ENCODE measurements around the gene SYCE1.
"Not testable (repeated sequence)": the region's sequence is repeated elsewhere in the genome, so short reads cannot be mapped to it uniquely, and the experiment has no call there.

Gene SYCE1, protein sequence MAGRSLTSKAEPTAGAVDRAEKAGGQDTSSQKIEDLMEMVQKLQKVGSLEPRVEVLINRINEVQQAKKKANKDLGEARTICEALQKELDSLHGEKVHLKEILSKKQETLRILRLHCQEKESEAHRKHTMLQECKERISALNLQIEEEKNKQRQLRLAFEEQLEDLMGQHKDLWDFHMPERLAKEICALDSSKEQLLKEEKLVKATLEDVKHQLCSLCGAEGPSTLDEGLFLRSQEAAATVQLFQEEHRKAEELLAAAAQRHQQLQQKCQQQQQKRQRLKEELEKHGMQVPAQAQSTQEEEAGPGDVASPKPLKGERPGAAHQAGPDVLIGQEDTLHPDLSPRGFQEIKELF

DNA sequence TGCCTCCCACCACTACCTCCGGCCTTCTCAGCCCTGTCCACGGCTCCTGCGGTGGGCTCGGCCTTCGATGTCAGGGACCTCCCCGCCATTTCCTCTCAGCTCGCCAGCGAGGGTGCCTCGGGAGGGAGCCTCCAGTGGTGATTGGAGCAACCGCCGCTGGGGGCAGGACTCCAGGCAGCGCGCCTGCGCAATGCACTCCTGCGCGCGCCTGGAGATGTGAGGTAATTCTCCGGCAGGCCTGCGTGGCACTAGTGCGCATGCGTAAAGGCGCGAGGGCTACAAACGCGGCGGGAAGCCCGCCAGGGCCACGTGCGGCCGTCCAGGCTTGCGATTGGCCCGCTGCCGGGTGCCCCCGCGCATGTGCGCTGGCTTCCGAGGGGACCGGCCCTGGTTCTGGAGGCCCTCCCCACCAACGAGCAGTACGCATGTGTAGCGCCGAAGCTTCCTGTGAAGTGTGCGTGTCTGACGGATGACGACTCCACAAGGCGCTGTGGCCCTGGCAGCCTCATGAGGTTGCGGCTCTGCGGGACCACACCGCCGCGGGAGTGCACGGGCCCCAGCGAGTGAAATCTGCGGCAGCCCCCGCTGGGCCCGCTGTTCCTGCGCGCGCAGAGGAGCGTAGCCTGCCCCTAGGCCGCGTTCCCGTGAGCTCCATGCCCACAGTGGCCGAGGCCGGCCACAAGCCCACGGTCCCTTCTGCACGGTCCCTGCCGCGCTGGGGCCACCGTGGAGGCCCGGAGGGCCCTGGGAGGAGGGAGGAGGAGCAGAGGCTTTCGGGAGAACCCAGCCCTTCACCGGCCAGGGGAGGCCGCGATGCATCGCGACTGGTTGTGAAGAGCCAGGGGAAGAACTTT, at the start of gene SYCE1:
TSS of gene SYCE1 (minus strand) at position 143 of the 854 bp plus-strand sequence. CDS start at position 89, 54 bp downstream.
- no peak for DNase-seq

DNA sequence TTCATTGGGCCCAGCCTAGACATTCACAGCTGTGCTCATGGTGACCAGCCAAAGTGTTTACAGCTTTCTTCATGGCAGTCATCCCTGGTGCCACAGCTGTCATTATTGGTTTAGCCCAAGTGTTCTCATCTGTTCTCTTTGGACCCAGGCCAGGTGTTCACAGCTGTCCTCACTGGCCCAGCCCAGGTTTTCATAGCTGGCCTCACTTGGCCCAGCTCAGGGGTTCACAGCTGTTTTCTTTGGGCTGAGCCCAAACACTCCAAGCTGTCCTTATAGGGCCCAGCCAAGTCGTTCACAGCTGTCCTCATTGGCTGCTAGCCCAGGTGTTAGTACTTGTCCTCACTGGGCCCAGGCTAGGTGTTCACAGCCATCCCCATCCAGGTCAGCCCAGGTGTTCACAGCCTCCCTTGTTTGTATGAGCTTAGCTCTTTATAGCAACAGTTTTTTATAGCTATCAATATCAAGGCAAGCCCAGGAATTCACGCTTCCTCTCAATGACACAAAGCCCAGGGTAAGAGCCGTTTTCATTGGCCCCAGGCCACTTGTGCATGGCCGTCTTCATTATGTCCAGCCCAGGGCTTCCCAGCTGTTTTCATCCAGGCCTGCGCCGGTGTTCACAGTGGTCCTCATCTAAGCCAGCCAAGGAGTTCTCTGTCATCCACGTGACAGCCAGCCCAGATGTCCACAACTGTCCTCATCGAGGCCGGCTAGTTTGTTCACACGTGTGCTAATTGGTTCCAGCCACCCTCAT, 49.6 kb upstream of the SYCE1 start:
- peak; percentile 4 for DNase-seq

DNA sequence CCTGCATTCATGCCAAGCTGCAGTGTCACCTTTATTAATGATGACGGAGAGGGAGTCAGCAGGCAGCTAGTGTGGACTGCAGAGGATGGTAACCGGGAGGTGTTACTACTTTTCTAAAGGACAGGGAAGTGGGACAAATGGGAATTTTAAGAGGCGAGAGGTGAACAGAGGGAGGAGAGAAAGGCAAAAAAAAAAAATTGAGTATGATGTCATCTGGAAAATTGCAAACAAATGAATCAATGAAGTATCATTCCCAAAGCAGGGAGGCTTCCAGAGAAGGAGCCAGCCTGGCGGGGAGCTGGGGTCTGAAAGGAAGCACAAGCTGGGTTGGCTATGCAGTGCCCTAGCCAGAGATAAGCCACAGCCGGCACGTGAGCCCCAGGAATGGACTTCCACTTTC, 48.3 kb upstream of the SYCE1 start:
- DNase-seq = no peak

DNA sequence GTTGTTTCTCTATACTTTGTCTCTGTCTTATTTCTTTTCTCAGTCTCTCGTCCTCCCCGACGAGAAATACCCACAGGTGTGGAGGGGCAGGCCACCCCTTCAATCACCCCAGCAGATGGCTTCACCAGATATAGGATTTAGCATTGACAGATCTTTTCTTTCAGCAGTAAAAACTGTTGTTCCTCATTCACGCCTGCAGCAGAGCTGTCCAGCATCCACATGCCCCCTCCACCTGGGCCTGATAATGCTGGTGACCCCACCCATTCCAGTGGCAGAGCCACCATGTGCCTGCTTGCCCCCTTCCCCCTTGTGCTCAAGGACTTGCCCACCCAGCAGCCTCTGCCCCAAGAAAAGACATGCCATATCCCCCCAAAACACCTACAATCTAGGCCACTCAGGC, 45.7 kb upstream of the SYCE1 start:
- DNase-seq = no peak

DNA sequence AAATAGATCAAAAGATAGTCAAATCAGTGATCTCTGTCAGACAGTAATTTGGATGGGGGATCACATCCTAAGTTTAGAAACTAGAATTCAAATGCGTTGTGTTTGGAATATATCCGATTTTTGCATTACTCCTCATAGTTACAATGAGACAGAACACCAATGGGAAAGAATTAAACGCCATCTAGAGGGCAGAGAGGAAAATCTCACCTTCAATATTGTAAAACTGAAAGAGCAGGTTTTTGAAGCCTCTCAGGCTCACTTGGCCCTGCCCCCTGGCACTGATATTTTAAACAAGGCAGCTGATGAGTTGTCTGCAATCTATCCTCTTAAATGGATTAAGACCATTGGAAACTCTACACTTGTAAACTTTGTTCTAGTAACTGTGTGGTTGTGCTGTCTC, 43.5 kb upstream of the SYCE1 start:
- peak; percentile 44 for DNase-seq

DNA sequence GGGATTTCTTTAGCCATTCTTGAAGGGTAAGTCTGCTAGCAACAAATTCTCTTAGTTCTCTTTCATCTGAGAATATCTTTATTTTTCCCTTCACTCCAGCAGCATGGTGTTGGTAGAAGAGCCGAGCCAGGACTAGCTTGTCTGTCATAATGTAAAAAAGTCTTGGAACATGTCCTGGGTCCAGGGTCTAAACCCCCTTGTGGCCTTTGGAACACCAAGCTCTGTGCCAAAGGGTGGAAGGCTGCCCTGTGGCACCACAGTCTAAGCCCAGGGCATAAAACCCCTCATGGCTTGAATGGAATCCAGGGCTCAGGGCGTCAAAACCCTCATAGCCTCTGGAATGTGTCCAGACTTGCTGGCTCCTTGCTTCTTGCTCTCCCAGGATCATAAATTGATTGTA, 38.1 kb upstream of the SYCE1 start:
- not testable (repeated sequence) for DNase-seq

DNA sequence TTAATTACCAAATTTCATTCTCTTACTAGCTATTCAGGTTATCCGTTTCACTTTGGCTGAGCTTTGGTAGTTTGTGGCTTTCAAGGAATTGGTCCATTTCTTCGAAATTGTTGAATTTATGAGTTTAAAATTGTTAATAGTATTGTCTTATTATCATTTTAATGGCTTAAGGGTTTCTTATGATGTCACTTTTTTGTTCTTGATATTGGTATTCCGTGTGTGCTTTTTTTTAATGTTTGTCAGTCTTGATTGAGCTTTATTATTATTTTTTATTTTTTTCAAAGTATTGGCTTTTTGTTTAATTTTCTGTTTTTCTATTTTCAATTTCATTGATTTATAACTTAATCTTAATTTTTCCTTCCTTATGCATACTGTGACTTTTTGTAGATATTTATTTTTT, 35.3 kb upstream of the SYCE1 start:
- no peak for DNase-seq

DNA sequence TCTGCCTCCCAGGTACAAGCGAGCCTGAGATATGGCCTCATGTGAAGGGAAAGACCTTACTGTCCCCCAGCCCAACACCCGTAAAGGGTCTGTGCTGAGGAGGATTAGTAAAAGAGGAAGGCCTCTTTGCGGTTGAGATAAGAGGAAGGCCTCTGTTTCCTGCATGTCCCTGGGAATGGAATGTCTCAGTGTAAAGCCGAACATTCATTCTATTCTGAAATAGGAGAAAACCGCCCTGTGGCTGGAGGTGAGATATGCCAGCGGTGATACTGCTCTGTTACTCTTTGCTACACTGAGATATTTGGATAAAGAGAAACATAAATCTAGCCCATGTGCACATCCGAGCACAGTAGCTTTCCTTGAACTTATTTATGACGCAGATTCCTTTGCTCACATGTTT, 34.5 kb upstream of the SYCE1 start:
- DNase-seq = not testable (repeated sequence)

DNA sequence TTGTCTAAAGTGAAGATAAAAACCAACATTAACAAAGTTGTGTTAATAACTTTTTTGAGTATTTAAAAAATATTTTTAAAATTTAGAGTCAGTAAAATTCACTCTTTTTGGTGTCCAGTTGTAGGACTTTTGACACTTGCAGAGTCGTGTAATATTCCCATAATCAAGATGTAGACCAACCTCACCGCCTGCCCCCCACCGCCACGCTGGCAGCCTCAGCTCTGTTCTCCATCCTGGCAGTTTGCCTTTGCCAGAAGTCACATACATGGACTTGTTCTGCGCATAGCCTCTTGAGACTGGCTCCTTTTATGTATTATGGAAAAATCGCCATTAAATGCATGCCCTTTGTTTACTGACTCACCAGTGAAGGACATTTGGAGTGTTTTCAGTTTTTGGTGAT, 27.3 kb upstream of the SYCE1 start:
- DNase-seq = no peak

DNA sequence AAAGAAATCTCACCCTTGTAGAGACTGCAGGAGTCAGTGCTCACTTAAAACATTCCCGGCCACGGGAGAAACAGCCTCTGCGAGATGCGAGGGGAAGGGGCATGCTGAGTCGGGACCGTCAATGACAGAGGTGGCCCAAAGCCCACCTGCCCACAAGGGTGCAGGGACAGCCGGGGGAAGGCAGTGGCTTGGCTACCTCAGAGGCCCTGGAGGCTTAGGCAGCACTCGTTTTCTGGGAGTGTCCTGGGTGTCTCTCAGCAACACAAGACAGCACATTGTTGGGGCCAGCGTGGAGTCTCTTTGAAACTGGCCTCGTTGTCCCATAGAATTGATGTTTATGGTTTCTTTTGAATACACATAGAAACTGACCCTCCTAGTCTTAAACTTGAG, 25.6 kb upstream of the SYCE1 start:
- no peak for DNase-seq

DNA sequence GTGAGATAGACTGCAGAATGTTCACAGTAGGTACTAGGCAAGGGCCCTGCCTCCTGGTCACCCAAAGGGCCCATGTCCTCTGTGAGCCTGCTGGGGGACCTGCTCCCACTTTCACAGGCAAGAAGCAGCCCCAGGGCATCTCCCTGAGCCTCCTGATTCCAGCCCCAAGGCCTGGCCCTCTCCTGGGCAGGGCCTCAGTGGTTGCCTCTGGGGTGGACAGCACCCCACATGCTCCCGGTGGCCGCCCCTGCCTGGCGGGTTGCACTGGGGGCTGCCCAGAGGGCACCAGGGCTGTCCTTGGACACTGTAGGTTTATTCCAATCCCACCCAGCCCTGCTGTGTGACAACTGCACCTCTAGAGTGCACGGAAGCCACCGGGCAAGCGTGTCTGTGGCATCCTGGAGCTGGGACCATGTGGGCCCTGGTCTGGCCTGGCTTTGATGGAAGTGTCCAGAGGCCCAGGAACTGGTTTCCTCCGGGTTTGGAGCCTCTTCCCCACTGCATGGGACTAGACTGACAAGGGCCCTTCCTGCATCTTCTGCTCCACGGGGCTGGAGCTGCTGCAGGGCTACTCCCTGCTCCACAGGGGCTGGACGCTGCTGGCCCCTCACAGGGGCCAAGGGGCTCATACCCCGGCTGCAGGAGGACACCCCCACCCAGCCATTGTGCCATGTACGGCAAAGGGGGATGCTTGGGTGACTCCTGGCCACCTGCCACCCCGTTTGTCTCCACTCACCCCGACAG, 25.0 kb upstream of the SYCE1 start:
- DNase-seq = no peak

DNA sequence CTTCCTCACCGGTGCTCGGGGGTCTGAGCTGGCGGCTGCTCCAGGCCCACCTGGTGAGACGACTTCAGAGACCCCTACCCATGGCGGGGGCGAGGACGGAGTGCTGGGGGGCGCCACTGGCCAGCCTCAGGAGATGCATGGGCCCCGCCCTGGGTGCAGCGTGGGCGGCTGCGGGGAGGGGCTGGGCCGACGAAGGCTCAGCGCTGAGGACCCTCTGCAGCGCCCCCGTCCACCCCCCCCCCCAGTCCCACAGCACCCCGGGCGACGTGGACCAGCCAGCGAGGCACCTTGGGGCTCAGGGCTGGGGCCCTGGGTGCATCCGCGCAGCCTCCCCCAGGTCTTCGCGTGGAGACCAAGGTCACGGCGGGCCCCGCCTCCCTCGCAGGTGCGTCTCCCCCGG, 11.7 kb upstream of the SYCE1 start:
- not testable (repeated sequence) for DNase-seq

DNA sequence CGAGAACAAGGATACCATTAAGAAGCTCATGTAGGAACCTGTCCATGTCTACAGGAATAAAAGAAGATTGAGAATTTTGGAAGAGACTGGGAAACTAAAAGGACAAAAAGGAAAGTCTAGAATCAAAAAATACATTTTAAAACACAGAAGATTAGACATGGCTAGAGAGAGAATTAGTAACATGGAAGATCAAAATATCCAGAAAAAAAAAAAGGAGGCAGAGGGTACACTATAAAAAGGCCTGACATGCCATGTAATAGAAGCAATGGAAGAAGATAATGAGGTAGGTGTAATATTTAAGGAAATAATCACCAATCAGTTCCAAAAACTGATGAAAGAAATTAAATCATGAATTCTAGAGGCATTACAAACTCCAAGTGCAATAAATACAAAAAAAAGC, 8.1 kb upstream of the SYCE1 start:
- DNase-seq = not testable (repeated sequence)

DNA sequence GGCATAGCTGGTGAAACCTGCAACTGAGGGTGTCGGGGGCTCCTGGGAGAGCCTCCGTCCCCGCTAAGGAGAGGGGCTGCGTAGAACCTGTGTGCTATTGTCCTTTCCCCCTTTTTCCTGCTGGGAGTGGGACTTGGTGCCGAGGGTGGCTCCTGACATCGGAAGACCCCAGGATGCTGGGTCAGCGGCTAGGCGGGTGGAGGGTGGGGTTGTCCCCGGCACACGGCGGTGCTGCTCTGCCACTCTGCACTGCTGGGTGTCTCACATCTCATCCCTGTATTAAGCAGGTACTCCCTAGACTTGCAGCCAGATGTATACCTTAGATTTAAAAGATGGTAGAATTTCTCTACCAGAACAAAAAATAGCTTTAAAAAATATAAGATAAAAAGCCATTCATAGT, 6.7 kb upstream of the SYCE1 start:
- DNase-seq = not testable (repeated sequence)

DNA sequence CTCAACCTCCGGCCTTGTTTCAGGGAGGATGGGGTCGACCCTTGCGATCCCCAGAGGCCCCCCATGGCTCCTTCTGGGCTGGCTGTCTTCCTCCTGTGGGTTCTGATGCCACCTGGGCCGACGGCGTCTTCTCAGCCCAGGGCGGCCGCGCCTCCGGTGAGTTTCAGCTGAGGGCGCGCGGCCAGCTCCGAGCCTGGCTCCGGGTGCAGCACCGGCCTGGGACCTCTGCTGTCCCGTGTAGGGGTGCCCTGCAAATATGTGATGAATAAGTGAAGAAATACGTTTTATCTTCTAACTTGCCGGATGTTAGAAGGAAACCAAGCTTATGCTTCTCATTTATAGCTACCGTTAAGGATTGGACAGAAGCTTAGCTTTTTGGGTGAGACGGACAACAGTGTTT, 4.4 kb upstream of the SYCE1 start:
- DNase-seq = not testable (repeated sequence)

DNA sequence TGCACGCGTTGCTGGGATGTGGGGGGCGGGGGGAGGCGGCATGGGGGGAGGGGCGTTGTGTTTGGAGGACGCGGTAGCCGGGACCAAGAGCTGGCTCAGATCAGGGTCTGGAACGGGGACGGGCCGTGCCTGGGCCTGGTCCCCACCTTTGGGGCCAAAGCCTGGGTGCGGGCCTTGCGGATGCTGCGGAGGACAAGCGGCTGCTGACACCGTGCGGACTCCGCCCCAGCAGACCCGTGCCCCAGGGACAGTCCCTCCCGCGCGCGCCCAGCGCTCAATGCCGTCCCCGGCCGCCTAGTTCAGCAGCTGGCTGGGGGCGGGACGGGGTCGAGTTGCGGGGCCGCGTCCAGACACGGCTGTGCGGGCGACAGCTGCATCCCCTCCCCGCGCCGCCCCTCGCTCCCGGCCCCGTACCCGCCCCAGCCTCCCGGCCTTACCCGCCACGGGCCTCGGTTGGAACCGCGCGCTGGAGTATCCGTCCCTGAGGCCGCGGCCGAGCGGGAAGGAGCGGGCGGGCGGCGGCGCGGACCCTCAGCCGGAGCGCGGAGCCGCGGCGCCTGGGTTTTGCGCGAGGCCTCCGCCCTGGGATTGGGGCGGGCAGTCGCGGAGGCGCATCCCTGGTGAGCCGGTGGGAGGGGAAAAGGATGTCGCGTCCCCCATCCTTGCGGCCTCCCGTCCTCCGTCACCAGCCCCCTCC, 3.6 kb upstream of the SYCE1 start:
- not testable (repeated sequence) for DNase-seq

DNA sequence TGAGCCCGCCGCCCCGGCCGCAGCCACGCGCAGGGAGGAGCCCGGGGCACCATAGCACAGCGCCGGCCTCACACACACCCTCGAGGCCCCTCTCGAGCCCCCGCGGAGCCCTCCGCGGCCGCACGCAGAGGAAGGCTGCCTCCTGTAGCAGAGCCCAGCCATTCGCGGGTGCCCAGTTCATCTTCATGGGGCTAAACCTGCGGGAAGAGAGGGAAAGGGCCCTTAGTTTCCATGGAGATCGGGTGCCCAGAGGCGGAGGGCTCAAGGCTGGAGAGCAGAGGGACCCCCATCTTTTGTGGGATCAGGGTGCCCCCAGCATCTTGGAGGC, 2.9 kb upstream of the SYCE1 start:
- no peak for DNase-seq

DNA sequence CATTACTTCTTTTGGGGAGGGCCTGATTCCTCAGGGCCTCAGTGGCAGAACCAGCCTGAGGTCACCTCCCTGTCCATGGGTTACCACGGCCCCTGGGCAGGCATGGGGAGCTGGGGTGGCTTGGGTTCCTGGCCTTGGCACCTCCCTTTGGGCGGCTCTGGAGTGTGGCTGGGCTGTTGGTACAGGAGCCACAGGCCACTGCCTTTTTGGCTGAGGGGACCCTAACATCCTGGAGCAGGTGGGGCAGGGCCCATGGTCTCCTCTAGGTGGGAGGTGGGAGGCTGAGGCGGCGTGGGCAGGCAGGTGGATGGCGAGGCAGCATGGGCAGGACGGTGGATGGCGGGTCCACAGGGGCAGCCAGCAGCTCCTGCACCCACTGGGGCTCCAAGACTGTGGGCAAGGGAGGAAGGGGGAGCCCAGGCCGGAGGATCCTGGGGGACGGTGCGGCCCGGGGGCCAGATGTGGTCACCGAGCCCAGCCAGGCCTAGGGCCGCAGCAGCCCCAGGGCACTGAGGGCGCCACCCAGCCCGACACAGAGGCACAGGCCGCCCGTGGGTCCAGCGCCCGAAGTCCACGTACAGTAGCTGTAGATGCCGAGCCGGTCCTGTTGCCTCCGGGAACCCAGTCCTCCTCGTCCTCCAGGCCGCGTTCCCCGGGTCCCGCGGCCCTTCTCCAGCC, 2.4 kb upstream of the SYCE1 start:
- no peak for DNase-seq

DNA sequence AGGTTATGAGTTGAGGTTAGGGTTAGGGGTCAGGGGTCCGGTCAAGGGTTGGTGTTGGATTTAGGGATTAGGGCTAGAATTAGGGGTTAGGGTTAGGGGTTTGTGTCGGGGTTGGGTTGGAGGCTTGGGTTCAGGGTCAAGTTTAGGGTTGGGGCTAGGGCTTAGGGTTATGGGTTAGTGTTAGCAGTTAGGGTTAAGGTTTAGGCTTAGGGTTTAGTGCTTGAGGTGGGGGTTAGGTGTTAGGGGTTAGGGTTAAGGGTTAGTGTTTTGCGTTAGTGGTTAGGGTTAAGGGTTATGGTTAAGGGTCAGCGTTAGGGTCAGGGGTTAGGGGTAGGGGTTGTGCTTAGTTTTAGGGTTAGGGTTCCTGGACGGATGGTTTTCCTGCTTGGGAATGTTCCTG, 1.7 kb upstream of the SYCE1 start:
- DNase-seq = no peak

DNA sequence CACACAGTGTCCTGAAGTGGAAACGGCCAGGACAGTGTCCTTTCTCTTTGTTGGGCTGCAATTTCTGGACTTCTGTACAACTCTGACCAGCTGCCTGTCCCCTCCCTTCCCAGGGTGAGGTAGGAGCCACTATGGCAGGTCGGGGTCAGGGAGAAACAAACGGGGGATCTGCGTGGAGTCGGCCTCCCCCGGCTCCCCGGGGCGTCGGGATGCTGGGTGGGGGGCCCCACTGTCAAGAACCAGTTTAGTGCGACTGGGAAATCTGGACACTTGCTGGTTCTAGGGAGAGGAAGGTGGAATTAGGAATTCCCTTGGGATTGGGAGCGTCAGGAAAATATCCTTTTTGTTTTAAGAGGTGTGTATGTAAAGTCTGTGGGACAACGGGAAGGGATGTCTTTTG, 567 bp downstream of the SYCE1 start:
- no peak for DNase-seq

DNA sequence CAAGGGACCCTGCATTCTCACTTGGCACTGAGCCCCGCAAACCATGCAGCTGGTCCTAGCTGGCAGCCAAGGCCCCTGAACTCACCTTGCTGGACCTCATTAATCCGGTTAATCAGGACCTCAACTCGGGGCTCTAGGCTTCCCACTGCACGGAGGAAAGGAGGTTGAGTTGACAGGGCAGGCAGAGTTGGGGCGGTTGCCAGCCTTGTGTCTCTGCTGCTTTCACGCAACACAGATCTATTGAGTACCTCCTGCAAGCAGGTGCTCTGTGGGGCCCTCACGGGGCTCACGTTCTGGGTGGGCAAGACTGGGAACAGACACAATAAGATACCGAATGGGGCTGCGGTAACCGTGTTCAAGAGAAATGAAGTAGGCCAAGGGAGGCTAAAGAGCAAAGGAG, 6.2 kb downstream of the SYCE1 start:
- DNase-seq = no peak

DNA sequence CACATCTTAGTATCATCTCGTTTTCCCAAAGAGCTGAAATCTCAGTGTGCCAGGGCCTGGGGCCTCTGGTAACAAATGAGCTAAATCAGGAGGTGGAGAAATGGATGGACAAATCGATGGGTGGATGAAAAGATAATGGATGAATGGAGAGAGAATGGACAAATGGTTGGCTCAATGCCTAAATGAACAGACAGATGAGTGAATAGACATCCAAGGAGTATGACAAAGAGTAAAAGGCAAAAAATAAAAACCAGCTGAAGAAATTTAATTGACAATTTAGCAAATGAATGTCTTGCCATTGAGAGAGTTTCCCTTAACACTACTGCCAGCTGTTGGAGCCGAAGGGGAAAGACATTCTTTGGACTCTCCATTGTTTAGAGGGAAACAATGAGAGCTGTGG, 8.0 kb downstream of the SYCE1 start:
- no peak for DNase-seq
